Neural crest cell (in vitro differentiated cells): Measurements from ENCODE around the gene WWOX. TPM values are rescaled to one million over a fixed set of nuclear protein-coding genes. Genes with fewer than 3 reads are reported as not detected.

Source experiments
- DNase-seq: peaks from one replicate; pipeline ENCODE4 v3.0.0; 2021; ENCODE audit warnings: low read depth, mixed read lengths, low spot score
- H3K27ac Mint-ChIP-seq: one replicate; pipeline ENCODE4 v1.8.0; 2021; ENCODE audit warnings: mild to moderate bottlenecking, mixed read lengths; ENCODE audit not compliant: unreplicated experiment
- H3K27me3 Mint-ChIP-seq: 2 replicates; pipeline ENCODE4 v1.8.0; 2021; ENCODE audit warnings: low read depth, mild to moderate bottlenecking, mixed read lengths
- H3K36me3 Mint-ChIP-seq: 2 replicates; pipeline ENCODE4 v1.8.0; 2021; ENCODE audit warnings: low read depth, mild to moderate bottlenecking, mixed read lengths
- H3K4me1 Mint-ChIP-seq: 2 replicates; pipeline ENCODE4 v1.8.0; 2021; ENCODE audit warnings: mixed read lengths
- H3K4me3 Mint-ChIP-seq: one replicate; pipeline ENCODE4 v1.8.0; 2021; ENCODE audit warnings: mild to moderate bottlenecking, mixed read lengths
- H3K9me3 Mint-ChIP-seq: 2 replicates; pipeline ENCODE4 v1.8.0; 2021; ENCODE audit warnings: mixed read lengths
- CTCF ChIP-seq: fragments of 200-600 bp; sonication (generic); conservative IDR thresholded peaks from 2 replicates; pipeline ENCODE4 v1.5.0; 2021; ENCODE audit warnings: antibody characterized with exemption, mild to moderate bottlenecking
- total RNA-seq: library from RNA; stranded (reverse); gene quantifications from 2 replicates; pipeline ENCODE4 v1.2.1, GENCODE V29; 2021

WWOX gene
- total RNA-seq, 1 donor from 2014 or later: 30.5 TPM

DNA sequence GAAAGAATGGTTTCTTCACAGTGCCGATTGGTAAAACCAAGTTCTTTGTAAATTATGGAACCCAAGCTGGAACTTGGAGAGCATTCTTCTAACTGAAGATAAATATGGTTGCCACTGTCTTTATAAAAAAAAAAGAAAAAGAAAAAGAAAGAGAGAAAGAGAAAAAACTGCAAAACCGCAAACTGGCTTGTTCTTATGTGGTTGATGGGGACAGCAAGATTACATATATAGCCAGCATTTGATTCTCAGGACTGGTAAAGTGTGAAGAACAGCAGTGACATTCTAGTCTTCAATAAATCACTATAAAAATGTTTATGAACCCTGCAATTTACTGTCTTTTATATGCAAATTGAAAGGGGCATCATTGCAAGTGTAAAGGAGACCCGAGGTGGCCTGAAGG lies 896.0 kb downstream of the WWOX start:
- Mint-ChIP-seq H3K4me1 (peaks cover 36% of the 10 kb centered on the region), H3K27ac (no peak overlapping the region), H3K4me3 (no peak overlapping the region), H3K27me3 (peaks cover 35% of the 10 kb centered on the region), H3K36me3 (no peaks in the 10 kb centered on the region), H3K9me3 (no peaks in the 10 kb centered on the region)
- DNase-seq: no peak
- no peak for TF ChIP-seq CTCF

GRCh38 chr16:78996790-78997189 lies 897.3 kb downstream of the WWOX start:
- peaks cover 42% of the 10 kb centered on the region for H3K4me1 Mint-ChIP-seq
- peaks cover 31% of the 10 kb centered on the region for H3K27me3 Mint-ChIP-seq
- H3K9me3 Mint-ChIP-seq: no peaks in the 10 kb centered on the region
- no peak for DNase-seq
- H3K36me3 Mint-ChIP-seq: no peaks in the 10 kb centered on the region
- H3K4me3 Mint-ChIP-seq: no peak overlapping the region
- TF ChIP-seq CTCF: no peak
- no peak overlapping the region for H3K27ac Mint-ChIP-seq

DNA sequence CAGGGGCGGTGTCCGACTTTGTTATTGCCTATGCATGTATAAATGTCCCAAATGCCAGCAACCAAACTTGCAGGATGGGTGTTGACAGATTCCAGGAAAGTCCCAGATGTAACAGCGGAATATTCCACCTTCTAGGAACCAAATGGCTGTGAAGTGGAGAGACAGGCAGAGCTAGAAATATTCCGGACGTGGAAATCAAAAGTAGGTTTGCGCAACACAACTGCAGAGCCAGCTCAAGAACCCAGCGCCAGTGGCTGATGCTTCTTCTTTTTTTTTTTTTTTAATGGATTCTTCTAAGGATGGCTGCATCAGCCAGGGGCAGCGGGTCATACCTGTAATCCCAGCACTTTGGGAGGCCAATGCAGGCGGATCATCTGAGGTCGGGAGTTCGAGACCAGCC lies 899.4 kb downstream of the WWOX start:
- Mint-ChIP-seq H3K27me3 (peaks cover 20% of the 10 kb centered on the region), H3K36me3 (no peaks in the 10 kb centered on the region)
- DNase-seq: no peak

GRCh38 chr16:79001156-79001967 lies 901.9 kb downstream of the WWOX start:
- no peaks in the 10 kb centered on the region for H3K36me3 Mint-ChIP-seq
- peaks cover 14% of the 10 kb centered on the region for H3K4me1 Mint-ChIP-seq
- no peak for DNase-seq
- H3K4me3 Mint-ChIP-seq: no peak overlapping the region
- no peaks in the 10 kb centered on the region for H3K9me3 Mint-ChIP-seq
- H3K27ac Mint-ChIP-seq: no peak overlapping the region
- peaks cover 8% of the 10 kb centered on the region for H3K27me3 Mint-ChIP-seq
- no peak for TF ChIP-seq CTCF

More for the DNA sequence above, 899.4 kb downstream of the WWOX start:
- H3K9me3 Mint-ChIP-seq: no peaks in the 10 kb centered on the region
- no peak overlapping the region for H3K4me3 Mint-ChIP-seq
- H3K4me1 Mint-ChIP-seq: peaks cover 33% of the 10 kb centered on the region
- H3K27ac Mint-ChIP-seq: no peak overlapping the region
- no peak for TF ChIP-seq CTCF

- no peak for DNase-seq
- Mint-ChIP-seq H3K27me3 (peaks cover 2% of the 10 kb centered on the region), H3K4me3 (no peak overlapping the region), H3K4me1 (peaks cover 14% of the 10 kb centered on the region), H3K36me3 (no peaks in the 10 kb centered on the region), H3K9me3 (no peaks in the 10 kb centered on the region), H3K27ac (no peak overlapping the region)
- no peak for TF ChIP-seq CTCF
Observed at GRCh38 chr16:79003026-79003609, 903.7 kb downstream of the WWOX start.
